Mucosa of stomach (tissue), 1 donor: Measurements from ENCODE around the gene ZNF615.
"Not testable (repeated sequence)": the region's sequence is repeated elsewhere in the genome, so short reads cannot be mapped to it uniquely, and the experiment has no call there.

Experiments
- H3K27me3 ChIP-seq: one replicate; pipeline ENCODE4 v1.7.0; 2013; ENCODE audit warnings: mild to moderate bottlenecking, low read length; ENCODE audit not compliant: control insufficient read depth, insufficient read depth
- H3K36me3 ChIP-seq: one replicate; pipeline ENCODE4 v1.7.0; 2013; ENCODE audit warnings: low read length; ENCODE audit not compliant: control insufficient read depth, insufficient read depth
- H3K4me1 ChIP-seq: one replicate; pipeline ENCODE4 v1.7.0; 2013; ENCODE audit warnings: mild to moderate bottlenecking, low read length; ENCODE audit not compliant: control insufficient read depth, insufficient read depth
- H3K4me3 ChIP-seq: one replicate; pipeline ENCODE4 v1.7.0; 2013; ENCODE audit warnings: low read length
- H3K9ac ChIP-seq: one replicate; pipeline ENCODE4 v1.7.0; 2013; ENCODE audit warnings: mild to moderate bottlenecking, low read length, moderate library complexity
- H3K9me3 ChIP-seq: one replicate; pipeline ENCODE4 v1.7.0; 2013; ENCODE audit warnings: mild to moderate bottlenecking, low read length, moderate library complexity; ENCODE audit not compliant: control insufficient read depth
- donor health status: Pancreatic carcinoma.

The ZNF615 gene

GRCh38 chr19:51975787-51976186 lies 32.2 kb downstream of the ZNF615 start:
- H3K9ac ChIP-seq, H3K4me1 ChIP-seq, H3K4me3 ChIP-seq, H3K27me3 ChIP-seq: not testable (repeated sequence)
- H3K36me3 ChIP-seq = peaks cover 15% of the 10 kb centered on the region
- H3K9me3 ChIP-seq = peaks cover 38% of the 10 kb centered on the region

- Histone ChIP-seq H3K9me3 (peaks cover 55% of the 10 kb centered on the region), H3K4me3 (no peak overlapping the region)
Observed at GRCh38 chr19:51971624-51972023, 36.4 kb downstream of the ZNF615 start.

GRCh38 chr19:51970718-51971117 lies 37.3 kb downstream of the ZNF615 start:
- Histone ChIP-seq H3K4me3 (no peak overlapping the region), H3K9ac (no peak overlapping the region), H3K4me1 (no peaks in the 10 kb centered on the region), H3K9me3 (peaks cover 63% of the 10 kb centered on the region), H3K36me3 (peaks cover 35% of the 10 kb centered on the region), H3K27me3 (no peaks in the 10 kb centered on the region)

More at GRCh38 chr19:51971624-51972023, 36.4 kb downstream of the ZNF615 start:
- Histone ChIP-seq H3K36me3 (peaks cover 32% of the 10 kb centered on the region), H3K9ac (no peak overlapping the region), H3K27me3 (no peaks in the 10 kb centered on the region), H3K4me1 (no peaks in the 10 kb centered on the region)

- no peaks in the 10 kb centered on the region for H3K27me3 ChIP-seq
- H3K4me3 ChIP-seq = no peak overlapping the region
- peaks cover 28% of the 10 kb centered on the region for H3K36me3 ChIP-seq
- H3K4me1 ChIP-seq = no peaks in the 10 kb centered on the region
- no peak overlapping the region for H3K9ac ChIP-seq
- H3K9me3 ChIP-seq = peaks cover 42% of the 10 kb centered on the region
Observed at GRCh38 chr19:51965583-51965982, 42.4 kb downstream of the ZNF615 start.

- H3K4me3 ChIP-seq, H3K4me1 ChIP-seq, H3K27me3 ChIP-seq, H3K9ac ChIP-seq: not testable (repeated sequence)
- Histone ChIP-seq H3K36me3 (peaks cover 10% of the 10 kb centered on the region), H3K9me3 (peaks cover 14% of the 10 kb centered on the region)
Observed at GRCh38 chr19:51960621-51961233, 47.3 kb downstream of the ZNF615 start.

GRCh38 chr19:51959791-51960190 lies 48.2 kb downstream of the ZNF615 start:
- H3K27me3 ChIP-seq = no peaks in the 10 kb centered on the region
- H3K9ac ChIP-seq = no peak overlapping the region
- H3K36me3 ChIP-seq = peaks cover under 1% of the 10 kb centered on the region
- peaks cover 5% of the 10 kb centered on the region for H3K9me3 ChIP-seq
- H3K4me3 ChIP-seq = no peak overlapping the region
- H3K4me1 ChIP-seq = no peaks in the 10 kb centered on the region

GRCh38 chr19:51957846-51958245 lies 50.2 kb downstream of the ZNF615 start:
- not testable (repeated sequence) for H3K4me3 ChIP-seq, H3K36me3 ChIP-seq, H3K9ac ChIP-seq, H3K9me3 ChIP-seq, H3K27me3 ChIP-seq, H3K4me1 ChIP-seq

GRCh38 chr19:51948975-51949374 lies 59.0 kb downstream of the ZNF615 start:
- no peaks in the 10 kb centered on the region for H3K4me1 ChIP-seq
- no peak overlapping the region for H3K9ac ChIP-seq
- H3K4me3 ChIP-seq = no peak overlapping the region
- no peaks in the 10 kb centered on the region for H3K36me3 ChIP-seq
- H3K9me3 ChIP-seq = peaks cover 12% of the 10 kb centered on the region
- no peaks in the 10 kb centered on the region for H3K27me3 ChIP-seq

- Histone ChIP-seq H3K4me1 (no peaks in the 10 kb centered on the region), H3K4me3 (no peak overlapping the region), H3K27me3 (no peaks in the 10 kb centered on the region), H3K9me3 (peaks cover 21% of the 10 kb centered on the region), H3K9ac (no peak overlapping the region), H3K36me3 (no peaks in the 10 kb centered on the region)
Observed at GRCh38 chr19:51946602-51947001, 61.4 kb downstream of the ZNF615 start.

- Histone ChIP-seq H3K36me3 (peaks cover 13% of the 10 kb centered on the region), H3K4me1 (no peaks in the 10 kb centered on the region), H3K27me3 (no peaks in the 10 kb centered on the region), H3K9ac (no peak overlapping the region), H3K4me3 (no peak overlapping the region), H3K9me3 (peaks cover 28% of the 10 kb centered on the region)
Observed at GRCh38 chr19:51944798-51945552, 63.0 kb downstream of the ZNF615 start.
